DND-41 (cell line): Measurements from ENCODE around the gene ACTR10.

ENCODE experiments used
- ATAC-seq: fragments of 200-7000 bp; cut with Tn5 transposase; 3 replicates; pipeline ENCODE4 v1.9.1; 2021; ENCODE audit warnings: low read depth; ENCODE audit not compliant: insufficient read depth
- DNase-seq: peaks from one replicate; pipeline ENCODE4 v3.0.0-alpha.2; 2020
- H2AFZ ChIP-seq: 2 replicates; pipeline ENCODE4 v1.6.0; 2012; ENCODE audit warnings: low read depth, low read length
- H3K27ac ChIP-seq: 2 replicates; pipeline ENCODE4 v1.5.1; 2012; ENCODE audit warnings: low read length, inconsistent platforms
- H3K27me3 ChIP-seq: fragments of 200-600 bp; sonication (generic); 2 replicates; pipeline ENCODE4 v1.6.0; 2012; ENCODE audit warnings: low read length, mild to moderate bottlenecking, inconsistent platforms; ENCODE audit not compliant: insufficient read depth, poor library complexity
- H3K36me3 ChIP-seq: 2 replicates; pipeline ENCODE4 v1.5.1; 2012; ENCODE audit warnings: low read length, inconsistent platforms; ENCODE audit not compliant: insufficient read depth
- H3K4me1 ChIP-seq: 2 replicates; pipeline ENCODE4 v1.5.1; 2012; ENCODE audit warnings: mild to moderate bottlenecking, low read length; ENCODE audit not compliant: insufficient read depth
- H3K4me2 ChIP-seq: 2 replicates; pipeline ENCODE4 v1.6.0; 2012; ENCODE audit warnings: mild to moderate bottlenecking, moderate library complexity, low read length, inconsistent platforms; ENCODE audit not compliant: insufficient read depth
- H3K4me3 ChIP-seq, 2 experiments: fragments of 200-600 bp in 1 of 2; shearing (Covaris generic) in 1 of 2; 2 replicates each; pipeline ENCODE4 v1.5.1; 2012 to 2016; ENCODE audit warnings: inconsistent platforms in 2 of 2, low read length in 2 of 2, mild to moderate bottlenecking in 2 of 2, low read depth in 1 of 2, moderate library complexity in 1 of 2
- H3K79me2 ChIP-seq: 2 replicates; pipeline ENCODE4 v1.6.0; 2012; ENCODE audit warnings: low read length, inconsistent platforms; ENCODE audit not compliant: insufficient read depth
- H3K9ac ChIP-seq: 2 replicates; pipeline ENCODE4 v1.6.0; 2012; ENCODE audit warnings: low read depth, mild to moderate bottlenecking, inconsistent platforms, low read length, moderate library complexity
- H3K9me3 ChIP-seq: 2 replicates; pipeline ENCODE4 v1.5.1; 2012; ENCODE audit warnings: low read length, moderate library complexity, mild to moderate bottlenecking, inconsistent platforms; ENCODE audit not compliant: insufficient read depth, severe bottlenecking
- H4K20me1 ChIP-seq: 2 replicates; pipeline ENCODE4 v1.6.0; 2012; ENCODE audit warnings: low read length; ENCODE audit not compliant: insufficient read depth
- CTCF ChIP-seq: IDR thresholded peaks from 2 replicates; pipeline ENCODE4 v1.5.1; 2012; ENCODE audit warnings: borderline replicate concordance, low read length, moderate library complexity, mild to moderate bottlenecking; ENCODE audit not compliant: poor library complexity, severe bottlenecking; ENCODE audit errors: extremely low read depth
- EZH2 ChIP-seq: IDR thresholded peaks from 3 replicates; pipeline ENCODE4 v1.6.1; 2012; ENCODE audit warnings: borderline replicate concordance, low read depth, mild to moderate bottlenecking, moderate library complexity, low read length, inconsistent platforms; ENCODE audit not compliant: severe bottlenecking

ACTR10 gene

GRCh38 chr14:58199726-58200479, at the start of gene ACTR10:
Gene ACTR10 (plus strand): TSS chr14:58200149. CDS start chr14:58200218, 69 bp downstream.
- peak within 1 kb of the TSS; percentile 83 for H3K4me2 ChIP-seq
- ATAC-seq (peak; percentile 92), DNase-seq (peak; percentile 89)
- H3K9ac ChIP-seq: peak within 1 kb of the TSS; percentile 78
- H2AFZ ChIP-seq: peak within 1 kb of the TSS; percentile 92
- H4K20me1 ChIP-seq: no peaks in the 10 kb centered on the region
- peaks cover 25% of the 10 kb centered on the region for H3K4me1 ChIP-seq
- peak within 1 kb of the TSS; percentile 81 for H3K27ac ChIP-seq
- H3K36me3 ChIP-seq: 0 out of 2 replicates have a peak, but pooled peaks cover 3% of the 10 kb centered on the region
- H3K79me2 ChIP-seq: peaks cover 29% of the 10 kb centered on the region
- H3K9me3 ChIP-seq: no peaks in the 10 kb centered on the region
- peak within 1 kb of the TSS; percentile 88 to 93 for H3K4me3 ChIP-seq
- no peaks in the 10 kb centered on the region for H3K27me3 ChIP-seq
- no peak for TF ChIP-seq CTCF
- TF ChIP-seq EZH2: no peak

- Histone ChIP-seq H3K4me3 (no peak overlapping the region), H3K4me2 (no peak overlapping the region)
Measured at GRCh38 chr14:58150243-58150805, 49.6 kb upstream of the ACTR10 start.

GRCh38 chr14:58151133-58152013, 48.6 kb upstream of the ACTR10 start:
- ATAC-seq: no peak; the same call in 2 of the 3 replicates

More at GRCh38 chr14:58150243-58150805, 49.6 kb upstream of the ACTR10 start:
- H3K4me1 ChIP-seq: peaks cover 18% of the 10 kb centered on the region
- no peaks in the 10 kb centered on the region for H3K9me3 ChIP-seq
- H3K79me2 ChIP-seq: no peaks in the 10 kb centered on the region
- peaks cover 49% of the 10 kb centered on the region for H3K27me3 ChIP-seq
- H4K20me1 ChIP-seq: no peaks in the 10 kb centered on the region
- no peak overlapping the region for H3K27ac ChIP-seq
- no peaks in the 10 kb centered on the region for H3K36me3 ChIP-seq
- ATAC-seq (no peak), DNase-seq (no peak)
- no peak overlapping the region for H2AFZ ChIP-seq
- TF ChIP-seq CTCF: no peak
- TF ChIP-seq EZH2: no peak
- H3K9ac ChIP-seq: no peak overlapping the region

More at GRCh38 chr14:58151133-58152013, 48.6 kb upstream of the ACTR10 start:
- H2AFZ ChIP-seq: peak overlapping the region; percentile 80
- TF ChIP-seq CTCF (no peak), EZH2 (peak; percentile 64)
- peak overlapping the region; percentile 51 for H3K9ac ChIP-seq
- no peak for DNase-seq
- peaks cover 49% of the 10 kb centered on the region for H3K27me3 ChIP-seq
- H3K27ac ChIP-seq: no peak overlapping the region
- H3K4me3 ChIP-seq: peak overlapping the region; percentile 13 to 58; a peak in 3 of 4 replicates
- H4K20me1 ChIP-seq: no peaks in the 10 kb centered on the region
- H3K4me2 ChIP-seq: peak overlapping the region; percentile 98
- H3K79me2 ChIP-seq: no peaks in the 10 kb centered on the region
- peaks cover 18% of the 10 kb centered on the region for H3K4me1 ChIP-seq
- H3K36me3 ChIP-seq: no peaks in the 10 kb centered on the region
- H3K9me3 ChIP-seq: no peaks in the 10 kb centered on the region
